Uterus (tissue), 4 donors: ENCODE results near the gene MSX2. TPM values are rescaled to one million over a fixed set of nuclear protein-coding genes. Genes with fewer than 3 reads are reported as not detected.

ENCODE experiments used
- DNase-seq, 2 donors: peaks; one replicate each; pipeline ENCODE4 v3.0.0-alpha.2; 2019 to 2020
- H3K27ac ChIP-seq, 2 donors: fragments of 200-600 bp; sonication (generic); 1 replicate in 1 of 2; 2 replicates in 1 of 2; pipeline ENCODE4 v1.5.1; 2016 to 2018
- H3K27me3 ChIP-seq, 2 donors: fragments of 200-600 bp; sonication (generic); one replicate each; pipeline ENCODE4 v1.5.1; 2018 to 2019; ENCODE audit warnings: control low read depth in 1 of 2
- H3K36me3 ChIP-seq, 2 donors: fragments of 200-600 bp; sonication (generic); one replicate each; pipeline ENCODE4 v1.5.1; 2019; ENCODE audit warnings: control low read depth in 1 of 2
- H3K4me1 ChIP-seq, 2 donors: fragments of 200-600 bp; sonication (generic); one replicate each; pipeline ENCODE4 v1.5.1; 2018 to 2019; ENCODE audit warnings: control low read depth in 1 of 2
- H3K4me3 ChIP-seq, 2 donors: fragments of 200-600 bp; sonication (generic); 1 replicate in 1 of 2; 2 replicates in 1 of 2; pipeline ENCODE4 v1.5.1; 2018 to 2019; ENCODE audit warnings: mild to moderate bottlenecking in 1 of 2
- H3K9me3 ChIP-seq, 2 donors: fragments of 200-600 bp; sonication (generic); one replicate each; pipeline ENCODE4 v1.5.1; 2019; ENCODE audit warnings: control low read depth in 1 of 2
- POLR2A ChIP-seq, 2 donors: fragments of 450-650 bp; IDR thresholded peaks; one replicate each; pipeline ENCODE4 v1.6.1; 2016; ENCODE audit warnings: antibody characterized with exemption in 2 of 2, mild to moderate bottlenecking in 1 of 2, moderate library complexity in 1 of 2
- intact Hi-C: fragments of 100-400 bp; cut with DNase I; formaldehyde crosslinking; loops from one replicate; pipeline ENCODE4 v1.15.1; 2023; ENCODE audit warnings: low total_unique reads
- total RNA-seq, 4 donors: library from RNA; depleted of rRNA in 3 of 4; stranded (reverse); fragments of >200 nt in 3 of 4; gene quantifications; one replicate each; pipeline versions ENCODE4 v1.1.0 to v1.2.4, GENCODE V29; 2014 to 2023
- TF ChIP-seq, protein P1 (sequence below), 4 experiments: fragments of 200-600 bp in 2 of 4; fragments of 450-650 bp in 2 of 4; sonication (generic) in 2 of 4; IDR thresholded peaks; one replicate each; pipeline ENCODE4 v1.5.1; 2016 to 2019; ENCODE audit warnings: antibody characterized with exemption in 4 of 4, mild to moderate bottlenecking in 2 of 4, moderate library complexity in 1 of 4
- donor health status: DM: yes; HTN: yes; CAD: no.

MSX2 gene
- total RNA-seq, 4 donors from 2014 or later: 0.37 to 7.5 TPM; not detected in 2

DNA sequence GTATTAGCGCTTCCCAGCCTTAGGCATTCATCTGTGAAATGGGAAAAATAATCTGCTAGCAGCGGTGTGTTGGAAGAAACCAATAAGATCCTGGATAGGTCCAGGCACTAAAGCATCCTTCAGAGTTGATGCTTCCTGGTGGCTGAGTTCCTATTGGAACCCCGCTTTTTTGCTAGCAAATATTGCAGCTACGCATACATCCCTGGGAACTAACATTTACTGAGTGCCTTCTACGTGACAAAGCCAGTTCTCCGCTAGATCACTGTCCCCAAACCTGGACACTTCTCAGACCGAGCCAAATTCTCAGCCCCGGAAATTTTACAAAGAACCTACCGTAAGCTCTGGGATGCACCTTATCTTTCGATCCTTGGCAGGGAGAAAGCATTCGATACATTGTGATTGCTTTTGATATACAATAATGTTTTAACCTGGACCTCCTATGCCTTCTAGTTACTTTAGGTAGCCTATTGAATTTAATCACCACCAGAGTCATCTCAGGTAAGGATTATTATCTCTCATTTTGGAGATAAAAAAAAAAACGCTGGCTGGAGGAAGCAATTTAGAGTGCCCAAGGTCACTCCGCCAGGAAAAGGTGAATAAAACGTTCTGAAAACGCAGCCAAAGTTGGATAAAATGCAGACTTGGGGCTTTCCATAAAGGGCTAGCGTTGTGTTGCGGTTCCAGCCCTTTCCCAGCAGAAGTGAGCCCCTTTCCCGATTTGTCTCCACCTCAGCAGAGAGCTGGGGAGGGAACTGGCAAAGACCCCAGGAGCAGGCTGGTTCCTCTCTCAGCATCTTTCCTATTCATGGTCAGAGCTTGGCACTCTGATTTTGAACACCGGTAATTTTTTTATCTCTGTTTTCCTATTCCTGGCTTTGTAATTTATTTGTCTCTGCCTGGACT is 2.6 kb upstream of the MSX2 start:
- H3K4me3 ChIP-seq: no peak overlapping the region
- no peak for DNase-seq
- no peaks in the 10 kb centered on the region for H3K9me3 ChIP-seq
- H3K36me3 ChIP-seq: no peaks in the 10 kb centered on the region
- intact Hi-C loops: no loop called here
- no peaks in the 10 kb centered on the region for H3K4me1 ChIP-seq
- H3K27ac ChIP-seq: no peak overlapping the region
- TF ChIP-seq POLR2A (IDR thresholded peaks at IDR 0.05): no peak
- TF ChIP-seq, protein P1, sequence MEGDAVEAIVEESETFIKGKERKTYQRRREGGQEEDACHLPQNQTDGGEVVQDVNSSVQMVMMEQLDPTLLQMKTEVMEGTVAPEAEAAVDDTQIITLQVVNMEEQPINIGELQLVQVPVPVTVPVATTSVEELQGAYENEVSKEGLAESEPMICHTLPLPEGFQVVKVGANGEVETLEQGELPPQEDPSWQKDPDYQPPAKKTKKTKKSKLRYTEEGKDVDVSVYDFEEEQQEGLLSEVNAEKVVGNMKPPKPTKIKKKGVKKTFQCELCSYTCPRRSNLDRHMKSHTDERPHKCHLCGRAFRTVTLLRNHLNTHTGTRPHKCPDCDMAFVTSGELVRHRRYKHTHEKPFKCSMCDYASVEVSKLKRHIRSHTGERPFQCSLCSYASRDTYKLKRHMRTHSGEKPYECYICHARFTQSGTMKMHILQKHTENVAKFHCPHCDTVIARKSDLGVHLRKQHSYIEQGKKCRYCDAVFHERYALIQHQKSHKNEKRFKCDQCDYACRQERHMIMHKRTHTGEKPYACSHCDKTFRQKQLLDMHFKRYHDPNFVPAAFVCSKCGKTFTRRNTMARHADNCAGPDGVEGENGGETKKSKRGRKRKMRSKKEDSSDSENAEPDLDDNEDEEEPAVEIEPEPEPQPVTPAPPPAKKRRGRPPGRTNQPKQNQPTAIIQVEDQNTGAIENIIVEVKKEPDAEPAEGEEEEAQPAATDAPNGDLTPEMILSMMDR (IDR thresholded peaks at IDR 0.05): no peak
- peaks cover 0 to 52% of the 10 kb centered on the region in 2 donors for H3K27me3 ChIP-seq

DNA sequence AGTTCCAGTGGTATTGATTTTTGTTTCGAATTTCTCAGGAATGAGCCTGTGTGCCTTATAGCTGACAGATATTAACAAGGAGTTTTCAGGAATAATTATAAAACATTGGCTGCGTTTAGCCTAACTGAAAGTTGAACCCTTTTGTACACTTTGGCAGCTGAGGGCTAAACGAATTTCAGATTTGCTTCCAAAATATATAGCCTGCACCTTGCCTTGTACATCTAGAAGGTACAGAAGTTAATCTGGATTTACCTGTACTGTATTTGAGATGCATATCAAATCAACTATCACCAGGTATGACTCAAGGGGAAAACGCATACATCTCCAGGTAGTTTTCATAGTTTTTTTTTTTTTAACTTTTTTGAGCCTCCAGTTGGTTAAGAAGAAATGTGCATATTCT is 1.9 kb upstream of the MSX2 start:
- Histone ChIP-seq H3K36me3 (no peaks in the 10 kb centered on the region), H3K4me1 (no peaks in the 10 kb centered on the region), H3K27me3 (peaks cover 0 to 50% of the 10 kb centered on the region in 2 donors), H3K4me3 (no peak overlapping the region), H3K9me3 (no peaks in the 10 kb centered on the region), H3K27ac (no peak overlapping the region)
- intact Hi-C loops: no loop called here
- DNase-seq: no peak
- no peak for TF ChIP-seq POLR2A (IDR thresholded peaks at IDR 0.05)

DNA sequence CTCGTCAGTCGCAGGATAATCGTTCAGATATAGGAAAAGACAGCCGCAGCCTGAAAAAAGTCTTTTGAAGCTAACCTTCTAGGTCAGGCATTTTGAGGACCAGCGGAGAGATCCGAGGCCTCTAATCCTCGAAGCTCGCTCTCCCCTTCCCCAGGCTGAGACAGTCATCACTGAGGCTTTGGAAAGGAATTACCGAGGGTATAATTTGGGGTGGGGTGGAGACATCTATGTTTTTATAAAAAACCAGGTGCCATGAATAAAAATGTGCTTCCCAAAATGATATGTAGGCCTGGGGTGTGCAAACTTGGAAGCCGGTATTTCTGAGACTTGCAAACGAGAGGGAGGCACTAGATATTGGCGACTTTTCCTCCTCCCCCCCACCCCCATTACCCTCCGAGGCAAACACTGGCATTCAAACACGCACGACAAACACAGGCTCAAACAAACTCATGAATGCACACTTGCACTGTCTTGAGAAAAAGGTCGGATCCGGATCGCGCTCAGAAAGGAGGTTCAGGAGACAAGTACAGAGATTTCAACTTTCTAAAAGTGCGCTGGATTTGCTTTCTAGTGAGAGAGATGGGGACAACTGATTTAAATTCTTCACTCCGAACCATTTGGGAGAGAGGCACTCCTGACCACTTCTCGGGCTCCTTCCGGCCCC is 935 bp upstream of the MSX2 start:
- no peak for TF ChIP-seq POLR2A (IDR thresholded peaks at IDR 0.05)
- TF ChIP-seq, protein P1 (IDR thresholded peaks at IDR 0.05): no peak
- H3K27ac ChIP-seq: no peak overlapping the region
- H3K9me3 ChIP-seq: no peaks in the 10 kb centered on the region
- intact Hi-C loops: no loop called here
- no peak for DNase-seq
- no peaks in the 10 kb centered on the region for H3K36me3 ChIP-seq
- H3K4me3 ChIP-seq: peak overlapping the region; percentile 43 to 50
- H3K27me3 ChIP-seq: peaks cover 0 to 44% of the 10 kb centered on the region in 2 donors
- no peaks in the 10 kb centered on the region for H3K4me1 ChIP-seq

DNA sequence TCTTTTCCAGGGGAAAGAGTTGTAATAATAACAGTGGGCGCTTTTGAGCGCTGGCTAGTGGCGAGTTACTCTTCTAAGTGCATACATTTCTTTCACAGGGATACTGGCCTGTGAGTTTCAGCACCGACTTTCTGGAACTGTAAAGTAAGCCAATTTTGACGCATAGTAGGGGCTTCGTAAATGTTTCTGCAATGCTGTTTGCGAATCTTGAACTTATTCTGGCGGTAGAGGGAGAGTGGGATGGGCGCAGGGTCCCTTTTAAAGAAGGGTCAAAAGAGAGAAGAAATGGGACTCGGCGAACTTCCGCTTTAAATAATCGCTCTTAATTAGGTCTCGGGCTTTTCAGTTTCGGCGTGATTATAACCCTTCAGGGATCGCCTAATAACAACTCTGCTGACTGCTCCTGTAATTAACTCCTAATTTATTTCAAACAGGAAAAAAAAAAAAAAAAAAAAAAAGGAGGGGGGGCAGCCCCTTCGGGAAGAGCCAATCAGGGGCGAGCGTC is 351 bp upstream of the MSX2 start:
- Histone ChIP-seq H3K4me3 (peak overlapping the region; percentile 43 to 50), H3K9me3 (no peaks in the 10 kb centered on the region), H3K27ac (no peak overlapping the region), H3K4me1 (no peaks in the 10 kb centered on the region), H3K27me3 (peaks cover 0 to 41% of the 10 kb centered on the region in 2 donors), H3K36me3 (no peaks in the 10 kb centered on the region)
- no peak for DNase-seq
- TF ChIP-seq, protein P1 (IDR thresholded peaks at IDR 0.05): no peak
- TF ChIP-seq POLR2A (IDR thresholded peaks at IDR 0.05): no peak
- intact Hi-C loops: no loop called here

DNA sequence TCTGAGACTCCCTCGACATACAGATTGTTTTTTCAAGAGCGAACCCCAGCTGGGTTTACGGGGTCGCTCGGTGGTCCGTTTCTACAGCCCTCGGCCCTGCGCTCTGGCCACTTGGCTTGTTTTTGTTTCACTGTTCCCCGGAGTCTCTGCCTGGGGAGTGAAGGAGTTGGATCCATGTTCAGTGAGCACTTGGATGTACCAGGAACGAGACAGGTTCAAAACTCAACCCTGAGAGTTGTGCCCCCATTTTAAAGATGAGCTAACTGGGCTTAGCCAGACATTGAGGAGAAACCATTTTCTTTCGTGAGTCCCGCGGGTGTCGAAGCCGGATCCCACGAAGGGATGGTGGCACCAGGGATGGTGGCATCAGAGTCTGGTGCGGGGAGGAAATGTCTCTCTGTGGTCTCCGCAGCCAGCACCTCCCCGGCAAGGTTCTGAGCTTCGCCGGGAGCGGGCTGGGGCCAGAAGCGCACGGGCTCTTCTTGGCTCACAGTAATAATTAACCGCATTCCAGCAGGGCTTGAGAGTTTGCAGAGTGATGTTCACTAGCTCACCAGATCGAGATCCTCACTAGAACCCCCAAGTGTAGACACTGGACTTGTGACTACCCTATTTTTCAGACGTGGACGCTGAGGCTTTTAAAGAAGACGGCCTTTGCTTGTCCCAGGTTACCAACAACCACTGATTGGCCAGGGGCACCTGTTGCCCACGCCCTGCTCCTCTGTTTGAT is 1.0 kb downstream of the MSX2 start:
- intact Hi-C loops: no loop called here
- no peaks in the 10 kb centered on the region for H3K9me3 ChIP-seq
- H3K27ac ChIP-seq: no peak overlapping the region
- H3K4me1 ChIP-seq: no peaks in the 10 kb centered on the region
- TF ChIP-seq, protein P1 (IDR thresholded peaks at IDR 0.05): no peak
- no peak for TF ChIP-seq POLR2A (IDR thresholded peaks at IDR 0.05)
- no peaks in the 10 kb centered on the region for H3K36me3 ChIP-seq
- H3K27me3 ChIP-seq: peaks cover 0 to 33% of the 10 kb centered on the region in 2 donors
- peak overlapping the region; percentile 43 to 50 for H3K4me3 ChIP-seq
- DNase-seq: no peak
